GM18520 (cell line): ENCODE measurements around the gene ISG15.
"Not testable (repeated sequence)": the region's sequence is repeated elsewhere in the genome, so short reads cannot be mapped to it uniquely, and the experiment has no call there.

Experiments used
- ATAC-seq: cut with Tn5 transposase; IDR thresholded peaks from one replicate; pipeline ENCODE4 v1.9.1; 2021; ENCODE audit not compliant: unreplicated experiment

ISG15 gene

GRCh38 chr1:1043411-1043810 lies 30.1 kb downstream of the ISG15 start:
- ATAC-seq: no peak

- no peak for ATAC-seq
These were observed 30.6 kb downstream of the ISG15 start for GRCh38 chr1:1043921-1044320.

DNA sequence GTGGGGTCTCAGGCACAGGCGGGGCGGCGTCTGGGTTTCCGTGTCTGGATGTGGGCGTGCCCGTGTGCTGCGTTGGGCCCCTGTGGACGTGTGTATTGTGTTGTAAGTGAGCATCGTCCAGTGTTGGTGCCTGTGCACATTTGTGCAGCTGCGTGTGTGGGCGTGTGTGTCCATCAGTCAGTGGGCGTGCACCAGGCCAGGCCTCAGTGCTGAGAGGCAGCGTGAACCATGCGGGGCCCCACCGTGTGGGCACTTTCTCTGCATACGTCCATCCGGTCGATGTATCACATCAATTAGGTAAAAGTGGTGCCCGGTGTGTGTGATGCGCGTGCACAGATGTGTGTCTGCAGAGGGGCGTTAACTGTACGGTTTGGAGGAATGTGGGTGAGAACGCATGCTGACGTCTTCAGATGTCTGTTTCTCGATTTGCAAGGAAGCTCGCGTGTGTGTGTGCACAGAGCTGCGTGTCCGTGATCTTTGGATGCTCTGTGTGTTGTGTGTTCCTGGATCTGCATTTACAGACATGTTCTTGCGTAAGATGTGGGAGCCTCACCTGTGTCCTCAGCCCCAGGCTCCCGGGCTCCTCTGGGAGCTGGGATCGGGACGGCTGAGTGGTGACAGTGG lies 31.3 kb downstream of the ISG15 start:
- no peak for ATAC-seq

GRCh38 chr1:1045129-1045528 lies 31.8 kb downstream of the ISG15 start:
- ATAC-seq: no peak

GRCh38 chr1:1046243-1046642 lies 32.9 kb downstream of the ISG15 start:
- ATAC-seq: no peak

GRCh38 chr1:1046767-1047166 lies 33.5 kb downstream of the ISG15 start:
- no peak for ATAC-seq

GRCh38 chr1:1047407-1047806 lies 34.1 kb downstream of the ISG15 start:
- no peak for ATAC-seq

- no peak for ATAC-seq
These were observed 34.7 kb downstream of the ISG15 start for GRCh38 chr1:1047963-1048362.

GRCh38 chr1:1048765-1049164 lies 35.5 kb downstream of the ISG15 start:
- no peak for ATAC-seq

GRCh38 chr1:1049318-1050165 lies 36.2 kb downstream of the ISG15 start:
- no peak for ATAC-seq

- no peak for ATAC-seq
These were observed 37.3 kb downstream of the ISG15 start for GRCh38 chr1:1050577-1051052.

DNA sequence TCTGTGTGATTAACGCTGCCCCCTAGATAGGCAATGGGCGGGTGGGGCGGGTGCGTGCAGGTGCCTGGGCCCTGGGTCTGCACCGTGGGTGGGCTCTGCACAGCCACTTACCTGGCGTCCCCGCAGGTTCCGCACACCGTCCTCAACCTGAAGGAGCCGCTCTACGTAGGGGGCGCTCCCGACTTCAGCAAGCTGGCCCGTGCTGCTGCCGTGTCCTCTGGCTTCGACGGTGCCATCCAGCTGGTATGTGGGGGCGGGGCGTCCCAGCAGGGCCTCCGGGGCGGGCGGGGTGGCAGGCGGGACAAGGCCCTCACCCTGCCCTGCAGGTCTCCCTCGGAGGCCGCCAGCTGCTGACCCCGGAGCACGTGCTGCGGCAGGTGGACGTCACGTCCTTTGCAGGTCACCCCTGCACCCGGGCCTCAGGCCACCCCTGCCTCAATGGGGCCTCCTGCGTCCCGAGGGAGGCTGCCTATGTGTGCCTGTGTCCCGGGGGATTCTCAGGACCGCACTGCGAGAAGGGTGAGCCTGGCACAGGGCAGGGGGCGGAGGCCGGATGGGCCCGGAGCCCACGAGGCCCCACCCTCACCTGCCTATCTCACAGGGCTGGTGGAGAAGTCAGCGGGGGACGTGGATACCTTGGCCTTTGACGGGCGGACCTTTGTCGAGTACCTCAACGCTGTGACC lies 38.0 kb downstream of the ISG15 start:
- no peak for ATAC-seq

DNA sequence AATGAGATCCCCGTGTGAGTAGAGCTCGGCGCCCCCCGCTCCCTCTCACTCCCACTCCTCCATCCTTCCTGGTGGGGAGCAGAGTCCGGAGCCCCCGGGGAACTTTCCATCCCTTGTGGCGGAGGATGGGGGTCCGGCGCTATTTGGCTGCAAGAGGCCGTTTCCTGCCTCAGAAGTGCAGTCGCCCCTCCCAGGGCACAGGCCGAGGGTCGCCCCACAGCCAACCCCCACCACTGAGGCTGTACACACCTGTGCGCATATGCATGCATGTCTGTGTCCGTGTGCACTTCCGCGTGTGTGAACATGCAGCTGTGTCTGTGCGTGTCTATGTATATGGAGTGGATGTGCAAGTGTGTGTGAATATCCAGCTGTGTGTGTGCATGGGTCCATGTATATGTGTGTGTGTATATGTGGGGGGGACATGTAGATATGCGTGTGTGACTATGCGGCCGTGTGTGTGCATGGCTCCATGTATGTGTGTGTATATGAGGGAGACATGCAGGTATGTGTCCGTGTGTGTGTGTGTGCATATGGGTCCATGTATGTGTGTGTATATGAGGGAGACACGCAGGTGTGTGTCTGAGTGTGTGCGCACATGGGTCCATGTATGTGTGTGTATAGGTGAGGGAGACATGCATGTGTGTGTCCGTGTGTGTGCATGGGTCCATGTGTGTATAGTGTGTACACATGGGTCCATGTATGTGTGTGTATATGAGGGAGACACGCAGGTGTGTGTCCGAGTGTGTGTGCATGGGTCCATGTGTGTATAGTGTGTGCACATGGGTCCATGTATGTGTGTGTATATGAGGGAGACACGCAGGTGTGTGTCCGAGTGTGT lies 38.9 kb downstream of the ISG15 start:
- no peak for ATAC-seq

- ATAC-seq: no peak
These were observed 39.7 kb downstream of the ISG15 start for GRCh38 chr1:1053022-1053421.

DNA sequence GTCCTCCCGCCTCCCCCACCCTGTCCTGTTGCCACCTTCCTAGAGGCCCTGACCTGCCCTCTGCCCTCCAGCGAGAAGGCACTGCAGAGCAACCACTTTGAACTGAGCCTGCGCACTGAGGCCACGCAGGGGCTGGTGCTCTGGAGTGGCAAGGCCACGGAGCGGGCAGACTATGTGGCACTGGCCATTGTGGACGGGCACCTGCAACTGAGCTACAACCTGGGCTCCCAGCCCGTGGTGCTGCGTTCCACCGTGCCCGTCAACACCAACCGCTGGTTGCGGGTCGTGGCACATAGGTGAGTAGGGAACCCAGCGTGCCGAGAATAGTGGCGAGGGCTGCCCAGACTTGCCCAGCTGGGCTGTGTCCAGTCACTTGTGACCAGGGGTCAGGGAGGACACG lies 40.4 kb downstream of the ISG15 start:
- ATAC-seq: no peak

- no peak for ATAC-seq
These were observed 40.9 kb downstream of the ISG15 start for GRCh38 chr1:1054099-1054700.

DNA sequence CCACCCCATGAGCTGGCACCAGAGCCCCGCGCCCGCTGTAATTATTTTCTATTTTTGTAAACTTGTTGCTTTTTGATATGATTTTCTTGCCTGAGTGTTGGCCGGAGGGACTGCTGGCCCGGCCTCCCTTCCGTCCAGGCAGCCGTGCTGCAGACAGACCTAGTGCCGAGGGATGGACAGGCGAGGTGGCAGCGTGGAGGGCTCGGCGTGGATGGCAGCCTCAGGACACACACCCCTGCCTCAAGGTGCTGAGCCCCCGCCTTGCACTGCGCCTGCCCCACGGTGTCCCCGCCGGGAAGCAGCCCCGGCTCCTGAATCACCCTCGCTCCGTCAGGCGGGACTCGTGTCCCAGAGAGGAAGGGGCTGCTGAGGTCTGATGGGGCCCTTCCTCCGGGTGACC lies 41.7 kb downstream of the ISG15 start:
- no peak for ATAC-seq

DNA sequence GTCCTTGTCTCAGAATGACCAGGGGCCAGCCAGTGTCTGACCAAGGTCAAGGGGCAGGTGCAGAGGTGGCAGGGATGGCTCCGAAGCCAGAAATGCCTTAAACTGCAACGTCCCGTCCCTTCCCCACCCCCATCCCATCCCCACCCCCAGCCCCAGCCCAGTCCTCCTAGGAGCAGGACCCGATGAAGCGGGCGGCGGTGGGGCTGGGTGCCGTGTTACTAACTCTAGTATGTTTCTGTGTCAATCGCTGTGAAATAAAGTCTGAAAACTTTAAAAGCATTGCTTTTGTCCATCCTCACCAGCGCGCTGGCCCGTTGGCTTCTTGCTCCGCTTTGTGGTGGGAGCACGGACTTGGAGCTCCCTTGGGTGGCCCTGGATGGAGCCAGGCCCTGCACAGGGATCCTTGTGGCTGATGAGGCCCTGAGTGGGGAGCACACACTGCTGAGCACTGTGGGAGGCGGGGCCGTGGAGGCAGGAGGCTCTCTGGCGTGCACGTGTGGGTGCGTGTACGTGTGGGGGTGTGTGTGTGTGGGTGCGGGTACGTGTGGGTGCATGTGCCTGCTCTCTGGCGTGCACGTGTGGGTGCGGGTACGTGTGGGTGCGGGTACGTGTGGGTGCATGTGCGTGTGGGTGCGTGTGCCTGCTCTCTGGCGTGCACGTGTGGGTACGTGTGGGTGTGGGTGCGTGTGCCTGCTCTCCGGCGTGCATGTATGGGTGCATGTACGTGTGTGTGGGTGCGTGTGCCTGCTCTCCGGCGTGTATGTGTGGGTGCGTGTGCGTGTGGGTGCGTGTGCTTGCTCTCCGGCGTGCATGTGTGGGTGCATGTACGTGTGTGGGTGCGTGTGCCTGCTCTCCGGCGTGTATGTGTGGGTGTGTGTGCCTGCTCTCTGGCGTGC lies 42.8 kb downstream of the ISG15 start:
- no peak for ATAC-seq

DNA sequence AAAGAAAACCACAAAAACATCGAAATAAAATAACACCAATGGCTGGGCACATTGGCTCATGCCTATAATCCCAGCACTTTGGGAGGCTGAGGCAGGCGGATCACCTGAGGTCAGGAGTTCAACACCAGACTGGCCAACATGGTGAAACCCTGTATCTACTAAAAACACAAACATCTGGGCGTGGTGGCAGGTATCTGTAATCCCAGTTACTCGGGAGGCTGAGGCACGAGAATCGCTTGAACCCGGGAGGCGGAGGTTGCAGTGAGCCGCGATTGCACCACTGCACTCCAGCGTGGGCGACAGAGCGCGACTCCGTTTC lies 44.4 kb downstream of the ISG15 start:
- ATAC-seq: not testable (repeated sequence)
